GM12864 (cell line): Measurements from ENCODE around the gene SFXN2.

Experiments
- DNase-seq: peaks from one replicate; pipeline ENCODE4 v3.0.0-alpha.2; 2011; ENCODE audit warnings: low read depth
- H3K4me3 ChIP-seq: 2 replicates; pipeline ENCODE4 v1.5.1; 2011; ENCODE audit warnings: mild to moderate bottlenecking, low read depth, low read length, control low read depth
- CTCF ChIP-seq: IDR thresholded peaks from 2 replicates; pipeline ENCODE4 v1.5.1; 2011; ENCODE audit warnings: low read depth, mild to moderate bottlenecking, moderate library complexity, low read length, control low read depth, inconsistent platforms; ENCODE audit errors: missing control alignments

Gene SFXN2

DNA sequence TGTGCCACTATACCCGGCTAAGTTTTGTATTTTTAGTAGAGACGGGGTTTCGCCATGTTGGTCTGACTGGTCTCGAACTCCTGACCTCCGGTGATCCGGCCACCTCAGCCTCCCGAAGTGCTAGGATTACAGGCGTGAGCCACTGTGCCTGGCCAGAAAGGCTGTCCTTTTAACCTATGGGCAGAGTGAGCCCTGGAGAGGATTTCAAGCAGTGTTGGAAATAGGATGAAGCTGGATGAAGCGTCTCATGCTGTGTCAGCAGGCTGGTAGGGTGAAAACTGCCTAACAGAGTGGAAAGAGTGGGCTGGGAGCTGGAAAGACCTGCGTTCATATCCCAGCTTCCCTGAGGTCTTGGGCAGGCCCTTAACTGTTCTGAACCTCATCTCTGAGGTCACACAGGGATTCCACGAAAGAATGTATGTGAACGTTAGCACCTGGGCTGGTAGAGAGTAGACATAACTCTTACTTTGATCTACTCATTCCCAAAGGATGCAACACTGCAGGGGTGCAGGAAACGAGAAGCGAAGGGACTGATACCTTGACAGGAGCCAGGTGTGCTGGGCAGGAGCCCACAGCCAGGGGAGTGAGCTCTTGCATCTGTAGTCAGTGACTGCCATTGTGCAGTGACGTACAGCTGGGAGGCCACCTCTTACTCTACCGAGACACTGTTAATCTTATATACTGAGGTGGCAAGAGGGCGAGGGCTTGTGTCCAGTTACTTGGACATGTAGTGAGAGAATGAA is 63.4 kb downstream of the SFXN2 start:
- no peak for DNase-seq
- H3K4me3 ChIP-seq: no peak overlapping the region
- TF ChIP-seq CTCF: no peak

- DNase-seq: no peak
- no peak for TF ChIP-seq CTCF
- H3K4me3 ChIP-seq: no peak overlapping the region
Measured at GRCh38 chr10:102778781-102779180, 64.3 kb downstream of the SFXN2 start.

- no peak for DNase-seq
- TF ChIP-seq CTCF: no peak
- H3K4me3 ChIP-seq: no peak overlapping the region
Measured at GRCh38 chr10:102779680-102780526, 65.5 kb downstream of the SFXN2 start.

GRCh38 chr10:102780527-102780808 is 66.0 kb downstream of the SFXN2 start:
- H3K4me3 ChIP-seq: no peak overlapping the region
- TF ChIP-seq CTCF: no peak

DNA sequence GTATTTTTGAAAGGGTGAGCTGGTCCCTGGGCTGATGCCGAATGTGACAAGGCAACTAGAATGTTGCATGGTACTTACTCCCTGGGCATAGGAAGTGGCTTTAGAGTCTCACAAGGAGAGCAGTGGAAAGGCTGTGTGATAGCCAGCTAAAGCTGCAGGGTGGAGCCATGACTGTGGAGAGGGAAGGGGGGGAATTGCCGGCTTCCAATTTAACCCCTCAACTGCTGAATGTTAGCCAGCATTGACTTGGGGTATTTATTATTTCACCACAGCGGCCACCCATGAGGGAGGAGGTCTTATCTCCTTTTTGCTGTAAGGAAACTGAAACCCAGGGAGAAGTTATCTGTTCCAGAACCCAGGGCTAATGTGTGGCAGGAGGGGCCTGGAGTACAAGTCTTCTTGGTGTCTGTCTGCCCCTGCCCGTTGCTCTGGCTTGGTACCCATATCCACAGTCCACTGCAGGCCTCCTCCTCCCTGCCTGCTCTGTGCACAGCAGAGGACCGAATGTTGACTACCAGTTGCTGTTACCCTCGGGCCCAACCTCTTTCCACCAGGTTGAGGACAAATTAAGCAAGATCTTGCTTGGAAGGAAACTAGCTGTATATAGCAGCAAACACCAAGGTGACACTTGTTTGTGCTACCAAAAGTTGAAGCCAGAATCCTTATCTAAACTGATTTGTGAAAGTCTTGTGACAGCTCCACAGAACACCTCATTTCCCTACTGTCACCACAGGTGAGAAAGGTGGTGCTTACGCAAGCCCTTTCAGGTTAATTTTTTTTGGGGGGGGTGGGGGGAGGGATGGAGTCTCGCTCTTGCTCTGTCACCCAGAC is 66.9 kb downstream of the SFXN2 start:
- no peak for DNase-seq
- no peak for TF ChIP-seq CTCF
- H3K4me3 ChIP-seq: no peak overlapping the region

More at GRCh38 chr10:102780527-102780808, 66.0 kb downstream of the SFXN2 start:
- no peak for DNase-seq

- no peak for TF ChIP-seq CTCF
- no peak for DNase-seq
- no peak overlapping the region for H3K4me3 ChIP-seq
Measured at GRCh38 chr10:102781921-102782557, 67.6 kb downstream of the SFXN2 start.
